ENCODE results near the gene FICD.

FICD gene

DNA sequence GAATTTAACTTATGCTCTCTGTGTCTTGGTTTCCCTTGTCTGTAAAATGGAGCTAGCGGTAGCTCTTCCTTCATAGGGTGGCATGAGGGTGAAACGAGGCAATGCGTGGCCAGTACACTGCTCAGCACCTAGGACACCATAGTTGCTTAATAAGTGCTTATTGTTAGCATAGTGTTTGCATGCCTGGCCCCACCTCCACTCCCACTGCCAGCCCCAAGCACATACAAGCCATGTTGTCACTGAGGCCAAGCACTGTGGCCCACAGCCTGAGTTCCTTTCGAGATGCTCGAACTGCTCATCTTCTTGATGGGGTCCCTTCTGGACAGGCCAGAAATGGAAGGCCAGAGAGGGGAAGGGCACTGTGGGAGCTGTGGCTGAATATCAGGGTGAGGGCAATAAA, 839 bp downstream of the FICD start:
- H3K4me1 Mint-ChIP-seq, result peaks cover 19 to 51% of the 10 kb centered on the region in 2 donors
- no peaks in the 10 kb centered on the region for H3K27me3 Mint-ChIP-seq
- ATAC-seq (replicated peaks) (no peak), DNase-seq (no peak)
- H3K4me3 Mint-ChIP-seq, result peak overlapping the region; percentile 88 to 89
- no peaks in the 10 kb centered on the region for H3K9me3 Mint-ChIP-seq
- peaks cover 22 to 29% of the 10 kb centered on the region in 2 donors for H3K36me3 Mint-ChIP-seq
- H3K27ac Mint-ChIP-seq, result peak overlapping the region; percentile 89

DNA sequence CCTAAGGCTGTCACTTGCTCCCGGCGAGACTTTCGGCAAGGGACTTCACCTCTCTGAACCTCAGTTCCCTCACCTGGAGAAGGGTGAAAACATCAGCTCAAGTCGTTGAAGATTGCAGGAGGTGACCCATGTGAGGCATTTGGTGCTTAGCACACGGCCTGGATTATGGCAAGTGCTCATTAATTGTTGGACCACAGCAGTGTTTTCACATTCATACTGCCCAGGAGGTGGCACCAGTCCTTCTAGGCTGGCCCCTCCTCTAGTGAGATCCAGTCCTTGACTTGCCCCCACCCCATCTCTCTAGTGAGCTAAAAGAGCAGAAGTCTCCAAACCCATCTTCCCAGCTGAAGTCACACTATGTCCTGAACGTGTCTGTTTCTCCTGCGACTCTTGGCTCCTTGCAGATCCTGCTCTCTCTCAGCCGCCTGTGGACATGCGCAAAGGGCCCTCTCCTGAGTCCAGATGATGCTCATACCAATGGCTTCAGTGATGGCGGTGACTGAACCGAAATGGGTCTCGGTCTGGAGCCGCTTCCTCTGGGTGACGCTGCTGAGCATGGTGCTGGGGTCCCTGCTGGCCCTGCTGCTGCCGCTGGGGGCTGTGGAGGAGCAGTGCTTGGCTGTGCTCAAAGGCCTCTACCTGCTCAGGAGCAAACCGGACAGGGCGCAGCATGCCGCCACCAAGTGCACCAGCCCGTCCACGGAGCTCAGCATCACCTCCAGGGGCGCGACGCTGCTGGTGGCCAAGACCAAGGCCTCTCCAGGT, 1.6 kb downstream of the FICD start:
- H3K36me3 Mint-ChIP-seq, result peaks cover 22 to 31% of the 10 kb centered on the region in 2 donors
- DNase-seq, result no peak
- ATAC-seq (replicated peaks), result no peak
- peak overlapping the region; percentile 88 for H3K27ac Mint-ChIP-seq
- H3K27me3 Mint-ChIP-seq, result no peaks in the 10 kb centered on the region
- peak overlapping the region in 1 of 2 donors; percentile 89 for H3K4me3 Mint-ChIP-seq
- H3K4me1 Mint-ChIP-seq, result peaks cover 16 to 43% of the 10 kb centered on the region in 2 donors
- no peaks in the 10 kb centered on the region for H3K9me3 Mint-ChIP-seq

DNA sequence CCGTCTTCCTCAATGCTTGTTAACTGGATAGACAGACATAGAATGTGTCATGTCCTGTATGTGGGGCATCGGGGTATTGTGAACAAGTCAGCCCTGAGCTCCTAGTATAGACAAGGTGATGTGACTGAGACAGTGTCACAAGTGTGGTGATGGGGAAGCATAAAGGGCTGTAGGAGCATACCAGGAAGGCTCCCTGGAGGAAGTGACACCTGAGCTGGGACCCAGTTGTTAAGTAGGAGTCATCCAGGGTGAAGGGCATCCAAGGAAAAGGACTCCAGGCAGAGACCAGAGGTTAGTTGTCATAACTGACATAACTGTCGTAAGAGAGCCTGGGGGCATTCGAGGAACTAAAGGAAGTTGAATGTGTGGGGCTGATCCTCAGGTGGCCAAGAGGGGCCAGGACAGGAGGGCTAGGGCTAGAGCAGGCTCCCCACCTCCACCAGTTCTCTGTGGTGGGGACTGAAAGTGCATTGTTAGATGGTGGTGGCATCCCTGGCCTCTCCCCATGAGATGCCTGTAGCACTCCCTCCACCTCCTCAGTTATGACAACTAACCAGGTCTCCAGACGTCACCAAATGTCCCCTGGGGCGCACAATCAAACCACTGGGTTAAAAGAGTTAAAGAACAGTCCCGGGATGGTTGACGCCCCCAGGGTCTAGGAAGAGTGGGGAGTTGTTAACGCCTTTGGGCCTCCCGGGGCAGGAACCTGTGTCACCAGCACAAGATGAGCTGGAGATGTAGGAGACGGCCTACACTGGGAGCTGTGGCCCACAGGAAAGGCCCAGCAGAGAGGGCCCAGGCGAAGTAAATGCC, 2.4 kb downstream of the FICD start:
- H3K27ac Mint-ChIP-seq, result peak overlapping the region; percentile 88
- peaks cover 22 to 38% of the 10 kb centered on the region in 2 donors for H3K36me3 Mint-ChIP-seq
- DNase-seq (no peak), ATAC-seq (replicated peaks) (no peak)
- H3K4me3 Mint-ChIP-seq, result peak overlapping the region in 1 of 2 donors; percentile 48
- peaks cover 16 to 36% of the 10 kb centered on the region in 2 donors for H3K4me1 Mint-ChIP-seq
- H3K27me3 Mint-ChIP-seq, result no peaks in the 10 kb centered on the region
- no peaks in the 10 kb centered on the region for H3K9me3 Mint-ChIP-seq

DNA sequence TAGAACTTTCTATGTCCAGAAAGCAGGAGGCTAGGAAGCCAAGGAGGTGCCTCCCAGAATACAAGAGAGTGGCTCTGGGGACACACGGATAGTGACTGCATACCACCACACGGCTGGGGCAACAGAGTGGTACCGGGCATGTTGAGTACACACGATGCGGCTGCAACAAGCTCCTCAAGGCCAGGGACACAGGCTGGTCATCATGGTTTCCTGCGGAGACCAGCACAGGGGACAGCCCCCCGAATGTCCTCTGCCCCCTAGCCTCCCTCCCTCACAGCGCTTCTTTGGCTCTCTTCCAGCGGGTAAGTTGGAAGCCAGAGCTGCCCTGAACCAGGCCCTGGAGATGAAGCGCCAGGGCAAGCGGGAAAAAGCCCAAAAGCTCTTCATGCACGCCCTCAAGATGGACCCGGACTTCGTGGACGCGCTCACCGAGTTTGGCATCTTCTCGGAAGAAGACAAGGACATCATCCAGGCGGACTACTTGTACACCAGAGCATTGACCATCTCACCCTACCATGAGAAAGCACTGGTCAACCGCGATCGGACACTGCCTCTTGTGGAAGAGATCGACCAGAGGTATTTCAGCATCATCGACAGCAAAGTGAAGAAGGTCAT, 3.1 kb downstream of the FICD start:
- peak overlapping the region; percentile 3 for H3K27ac Mint-ChIP-seq
- no peak overlapping the region for H3K4me3 Mint-ChIP-seq
- H3K9me3 Mint-ChIP-seq, result no peaks in the 10 kb centered on the region
- H3K4me1 Mint-ChIP-seq, result peaks cover 16 to 36% of the 10 kb centered on the region in 2 donors
- H3K36me3 Mint-ChIP-seq, result peaks cover 23 to 38% of the 10 kb centered on the region in 2 donors
- no peaks in the 10 kb centered on the region for H3K27me3 Mint-ChIP-seq
- no peak for DNase-seq
- ATAC-seq (replicated peaks), result no peak

DNA sequence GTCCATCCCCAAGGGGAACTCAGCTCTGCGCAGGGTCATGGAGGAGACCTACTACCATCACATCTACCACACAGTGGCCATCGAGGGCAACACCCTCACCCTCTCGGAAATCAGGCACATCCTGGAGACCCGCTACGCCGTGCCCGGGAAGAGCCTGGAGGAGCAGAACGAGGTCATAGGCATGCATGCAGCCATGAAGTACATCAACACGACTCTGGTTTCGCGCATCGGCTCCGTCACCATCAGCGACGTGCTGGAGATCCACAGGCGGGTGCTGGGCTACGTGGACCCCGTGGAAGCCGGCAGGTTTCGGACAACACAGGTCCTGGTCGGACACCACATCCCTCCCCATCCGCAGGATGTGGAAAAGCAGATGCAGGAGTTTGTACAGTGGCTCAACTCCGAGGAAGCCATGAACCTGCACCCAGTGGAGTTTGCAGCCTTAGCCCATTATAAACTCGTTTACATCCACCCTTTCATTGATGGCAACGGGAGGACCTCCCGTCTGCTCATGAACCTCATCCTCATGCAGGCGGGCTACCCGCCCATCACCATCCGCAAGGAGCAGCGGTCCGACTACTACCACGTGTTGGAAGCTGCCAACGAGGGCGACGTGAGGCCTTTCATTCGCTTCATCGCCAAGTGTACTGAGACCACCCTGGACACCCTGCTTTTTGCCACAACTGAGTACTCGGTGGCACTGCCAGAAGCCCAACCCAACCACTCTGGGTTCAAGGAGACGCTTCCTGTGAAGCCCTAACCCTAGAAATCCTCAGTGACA, 3.8 kb downstream of the FICD start:
- Mint-ChIP-seq H3K27me3 (no peaks in the 10 kb centered on the region), H3K9me3 (no peaks in the 10 kb centered on the region), H3K27ac (peak overlapping the region; percentile 25), H3K36me3 (peaks cover 25 to 38% of the 10 kb centered on the region in 2 donors), H3K4me3 (no peak overlapping the region), H3K4me1 (peaks cover 16 to 36% of the 10 kb centered on the region in 2 donors)
- DNase-seq (no peak), ATAC-seq (replicated peaks) (no peak)

DNA sequence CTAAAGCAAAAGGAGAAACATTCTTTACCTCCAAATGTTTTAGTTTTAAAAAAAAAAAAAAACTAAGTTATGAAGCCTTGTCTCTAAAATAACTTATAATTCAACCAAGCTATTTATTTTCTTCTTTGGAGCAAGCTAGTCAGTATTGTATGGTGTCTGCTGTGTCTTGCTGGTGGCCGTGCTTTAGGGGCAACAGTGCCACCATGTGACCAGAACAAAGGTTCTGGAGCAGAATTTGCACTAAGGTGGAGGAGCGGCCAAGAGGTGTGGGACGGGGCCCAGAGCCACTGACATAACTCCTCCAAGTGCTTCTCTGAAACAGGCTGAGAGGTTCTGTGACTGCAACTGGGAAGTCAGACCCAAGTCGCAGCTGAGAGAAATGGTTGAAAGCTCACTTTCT, 4.5 kb downstream of the FICD start:
- H3K36me3 Mint-ChIP-seq, result peaks cover 28 to 43% of the 10 kb centered on the region in 2 donors

DNA sequence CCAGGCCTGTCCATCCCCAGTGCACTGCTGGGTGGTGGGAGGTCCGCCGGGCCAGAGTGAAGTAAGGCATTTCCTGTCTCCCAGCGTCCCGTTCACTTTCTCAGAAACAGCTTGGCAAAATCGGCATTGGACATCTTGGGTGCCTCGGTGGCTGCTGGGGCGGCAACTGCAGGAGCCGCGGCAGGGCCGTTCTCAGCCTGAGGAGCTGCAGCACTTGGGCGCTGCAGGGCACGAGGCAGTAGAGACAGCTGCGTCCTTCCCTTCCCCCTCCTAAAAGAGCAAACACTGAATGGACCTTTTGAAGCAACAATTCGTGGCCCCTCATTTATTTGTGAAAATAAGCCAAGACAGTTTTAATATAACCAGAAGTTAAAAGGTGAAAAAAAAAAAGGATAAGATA, 8.3 kb downstream of the FICD start:
- Mint-ChIP-seq H3K4me1 (peaks cover 5 to 18% of the 10 kb centered on the region in 2 donors), H3K36me3 (peaks cover 35 to 57% of the 10 kb centered on the region in 2 donors), H3K27ac (no peak overlapping the region), H3K4me3 (no peak overlapping the region), H3K27me3 (no peaks in the 10 kb centered on the region), H3K9me3 (no peaks in the 10 kb centered on the region)
- ATAC-seq (replicated peaks), result no peak
- DNase-seq, result no peak

More for the DNA sequence above, 4.5 kb downstream of the FICD start:
- Mint-ChIP-seq H3K4me3 (no peak overlapping the region), H3K4me1 (peaks cover 16 to 33% of the 10 kb centered on the region in 2 donors), H3K9me3 (no peaks in the 10 kb centered on the region), H3K27me3 (no peaks in the 10 kb centered on the region), H3K27ac (no peak overlapping the region)
- DNase-seq, result no peak
- ATAC-seq (replicated peaks), result no peak

DNA sequence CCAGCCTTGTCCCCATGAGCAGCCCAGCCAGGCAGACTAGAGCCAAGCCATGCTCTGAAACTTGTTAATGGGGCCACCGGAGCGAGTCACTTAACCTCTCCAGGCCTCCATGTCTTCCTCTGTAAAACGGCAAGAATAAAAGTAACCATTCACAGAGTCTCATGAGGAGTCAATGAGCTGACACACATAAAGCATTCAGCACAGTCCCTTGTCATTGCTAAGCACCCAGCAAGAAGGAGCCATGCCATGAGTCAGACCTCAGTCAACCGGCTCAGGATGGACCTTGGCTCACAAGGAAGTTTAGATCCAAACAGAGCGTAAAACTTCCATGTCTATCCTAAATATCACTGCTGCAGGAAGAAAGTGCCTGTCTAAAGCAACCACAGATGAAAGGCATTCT, 10.6 kb downstream of the FICD start:
- Mint-ChIP-seq H3K9me3 (no peaks in the 10 kb centered on the region), H3K27ac (no peak overlapping the region), H3K4me3 (no peak overlapping the region), H3K4me1 (peaks cover 5 to 13% of the 10 kb centered on the region in 2 donors), H3K27me3 (no peaks in the 10 kb centered on the region), H3K36me3 (peaks cover 37 to 60% of the 10 kb centered on the region in 2 donors)
- ATAC-seq (replicated peaks) (no peak), DNase-seq (no peak)

DNA sequence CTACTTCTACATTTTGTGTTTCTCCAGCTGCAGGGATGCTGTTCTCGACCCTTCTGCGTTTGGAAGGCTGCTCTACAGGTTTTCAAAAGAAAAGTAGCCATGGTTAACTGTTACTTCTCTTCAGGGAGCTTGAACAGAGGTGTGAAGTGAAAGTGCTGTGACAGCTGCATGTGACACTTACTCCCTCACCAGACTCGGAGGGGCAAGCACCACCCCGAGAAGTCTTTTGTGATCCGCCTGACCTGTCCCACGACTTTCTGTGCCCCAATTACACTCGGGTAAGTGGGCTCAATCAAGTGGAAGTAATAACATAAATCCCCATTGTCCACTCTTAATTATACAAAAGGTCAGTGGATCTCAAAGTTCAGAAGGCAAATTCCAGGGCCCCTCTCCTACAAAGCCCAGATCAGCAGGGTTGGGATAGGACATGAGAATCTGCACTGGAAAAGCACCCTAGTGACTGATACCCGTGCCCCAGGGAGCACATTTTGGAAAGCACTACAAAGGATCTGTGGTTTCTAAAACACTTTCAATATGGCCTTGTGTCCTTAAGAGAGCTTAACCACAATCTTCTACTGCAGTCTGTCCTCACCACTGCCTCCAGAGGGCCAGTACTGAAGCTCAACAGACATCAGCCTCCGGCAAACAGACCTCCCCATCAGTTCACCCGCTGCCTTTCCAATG, 11.5 kb downstream of the FICD start:
- H3K36me3 Mint-ChIP-seq, result peaks cover 39 to 62% of the 10 kb centered on the region in 2 donors
- peak overlapping the region; percentile 75 for H3K27ac Mint-ChIP-seq
- H3K4me3 Mint-ChIP-seq, result no peak overlapping the region
- DNase-seq, result no peak
- H3K9me3 Mint-ChIP-seq, result no peaks in the 10 kb centered on the region
- H3K4me1 Mint-ChIP-seq, result peaks cover 5 to 13% of the 10 kb centered on the region in 2 donors
- peak; percentile 43 to 45 for ATAC-seq (replicated peaks)
- no peaks in the 10 kb centered on the region for H3K27me3 Mint-ChIP-seq

DNA sequence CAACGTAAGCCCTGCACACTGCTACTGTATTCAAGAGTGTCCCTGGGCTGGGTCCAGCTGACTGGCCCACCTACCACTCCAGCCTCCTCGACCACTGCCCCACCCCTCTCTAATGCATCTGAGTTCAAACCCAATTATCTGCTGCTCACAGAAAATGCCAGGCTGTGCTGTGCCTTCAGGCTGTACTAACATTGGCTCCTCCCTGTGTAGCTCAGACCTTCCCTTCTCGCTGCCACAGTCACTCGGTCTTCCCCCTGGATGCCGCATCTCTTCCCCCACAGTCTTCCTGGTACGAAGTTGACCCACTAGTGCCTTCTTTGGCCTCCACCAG, 12.1 kb downstream of the FICD start:
- ATAC-seq (replicated peaks) (no peak), DNase-seq (no peak)
- Mint-ChIP-seq H3K4me3 (no peak overlapping the region), H3K9me3 (no peaks in the 10 kb centered on the region), H3K4me1 (peaks cover 5 to 13% of the 10 kb centered on the region in 2 donors), H3K27me3 (no peaks in the 10 kb centered on the region), H3K36me3 (peaks cover 39 to 58% of the 10 kb centered on the region in 2 donors), H3K27ac (peak overlapping the region; percentile 63)

DNA sequence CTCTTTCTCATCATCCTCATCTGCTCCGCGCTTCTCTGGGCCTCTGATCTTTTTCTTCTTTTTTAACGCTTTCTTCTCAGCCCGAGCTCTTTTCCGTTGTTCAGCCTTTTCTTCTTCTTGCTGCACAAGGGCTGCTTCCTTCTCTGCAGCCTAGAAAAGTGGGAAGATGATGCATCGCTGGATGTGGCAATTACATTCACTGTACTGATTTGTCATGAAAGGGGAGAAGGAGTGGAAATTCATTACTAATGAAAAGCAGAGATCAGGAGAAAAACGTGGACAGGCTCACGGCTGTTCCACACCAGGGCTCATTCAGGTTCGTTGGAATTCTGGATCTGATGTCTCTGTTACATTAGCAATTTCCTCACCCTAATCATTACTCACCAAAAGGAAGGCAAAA, 15.1 kb downstream of the FICD start:
- H3K4me1 Mint-ChIP-seq, result peaks cover 5 to 8% of the 10 kb centered on the region in 2 donors
- no peak overlapping the region for H3K4me3 Mint-ChIP-seq
- no peaks in the 10 kb centered on the region for H3K27me3 Mint-ChIP-seq
- DNase-seq (no peak), ATAC-seq (replicated peaks) (no peak)
- H3K36me3 Mint-ChIP-seq, result peaks cover 43 to 62% of the 10 kb centered on the region in 2 donors
- H3K9me3 Mint-ChIP-seq, result no peaks in the 10 kb centered on the region
- no peak overlapping the region for H3K27ac Mint-ChIP-seq

DNA sequence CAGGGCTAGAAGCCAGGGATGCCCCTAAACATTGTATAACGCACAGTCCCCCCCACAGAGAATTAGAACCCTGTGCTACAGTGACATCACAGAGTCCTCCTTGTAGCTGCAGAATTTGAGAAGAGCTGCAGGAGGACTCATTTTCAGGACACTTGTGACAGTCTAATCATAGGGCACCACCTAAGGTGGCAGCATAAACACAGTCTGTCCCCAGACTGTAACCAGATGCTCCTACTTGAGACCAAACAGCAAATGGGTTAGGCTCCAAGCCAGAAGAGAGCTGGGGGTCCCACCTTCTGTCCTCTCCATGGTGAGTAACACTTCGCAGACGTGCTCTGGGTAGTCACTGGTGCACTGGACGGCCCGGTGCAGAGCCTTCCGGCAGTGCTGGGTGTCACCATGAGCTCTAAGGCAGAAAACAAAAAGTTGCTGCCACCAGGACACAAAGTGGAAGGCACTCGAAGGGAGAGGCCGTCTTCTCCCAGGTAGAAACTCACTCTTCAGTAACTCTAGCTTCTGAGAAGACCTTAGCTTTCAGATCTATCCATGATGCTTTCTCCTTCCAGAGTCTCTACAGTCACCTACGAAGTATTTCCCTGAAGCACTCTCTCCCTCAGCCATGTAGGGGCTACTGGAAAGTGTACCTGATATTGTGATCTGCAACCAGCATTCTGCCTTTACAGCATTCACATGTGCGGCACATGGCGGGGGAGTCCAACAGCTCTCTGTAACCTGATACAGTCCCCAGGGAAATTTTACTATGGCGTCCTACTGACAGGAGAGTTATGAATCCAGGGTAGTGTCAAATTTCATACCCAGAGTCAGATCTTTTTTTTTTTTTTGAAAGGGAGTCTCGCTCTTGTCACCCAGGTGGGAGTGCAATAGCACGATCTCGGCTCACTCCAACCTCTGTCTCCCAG, 17.1 kb downstream of the FICD start:
- peak overlapping the region; percentile 62 for H3K27ac Mint-ChIP-seq
- no peak overlapping the region for H3K4me3 Mint-ChIP-seq
- H3K4me1 Mint-ChIP-seq, result peaks cover 3 to 4% of the 10 kb centered on the region in 2 donors
- peaks cover 42 to 59% of the 10 kb centered on the region in 2 donors for H3K36me3 Mint-ChIP-seq
- no peaks in the 10 kb centered on the region for H3K27me3 Mint-ChIP-seq
- DNase-seq (no peak), ATAC-seq (replicated peaks) (no peak)
- no peaks in the 10 kb centered on the region for H3K9me3 Mint-ChIP-seq

DNA sequence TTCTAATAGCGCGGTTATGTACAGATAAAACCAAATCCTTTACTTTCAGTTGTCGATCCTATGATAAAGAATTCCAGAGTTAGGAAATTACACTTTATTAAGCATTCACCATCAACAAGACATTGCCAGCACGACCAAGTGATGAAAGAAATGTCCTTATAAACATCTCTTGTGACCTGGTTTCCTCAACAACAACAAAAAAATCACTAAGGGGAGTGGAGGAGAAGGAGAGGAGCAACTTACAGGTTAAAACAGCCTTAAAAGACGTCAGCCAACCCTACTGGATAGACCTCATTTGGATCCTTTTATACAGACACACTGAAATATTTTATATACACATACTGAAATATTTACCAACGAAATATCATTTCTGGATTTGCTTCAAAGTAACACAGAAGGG, 23.1 kb downstream of the FICD start:
- Mint-ChIP-seq H3K27ac (no peak overlapping the region), H3K9me3 (no peaks in the 10 kb centered on the region), H3K36me3 (peaks cover 53 to 72% of the 10 kb centered on the region in 2 donors)

More for the DNA sequence above, 23.1 kb downstream of the FICD start:
- peaks cover 13 to 22% of the 10 kb centered on the region in 2 donors for H3K4me1 Mint-ChIP-seq
- ATAC-seq (replicated peaks) (no peak), DNase-seq (no peak)
- H3K27me3 Mint-ChIP-seq, result no peaks in the 10 kb centered on the region
- no peak overlapping the region for H3K4me3 Mint-ChIP-seq

All from stimulated activated naive B cell treated with anti-CD40 and anti-IgM and Interleukin-4, amounts not matched to agents 10 μg/mL and 1 μg/mL and 100 μg/mL, for 72 hours (primary cell).